Measurements from ENCODE around the gene SYT12. TPM values are rescaled to one million over a fixed set of nuclear protein-coding genes. Genes with fewer than 3 reads are reported as not detected.

Gene SYT12
- total RNA-seq, 1 experiment from 2014 or later, result 3.1 TPM

- H3K27ac ChIP-seq (ENCODE audit: low read depth, low read length, poor library complexity, severe bottlenecking), result no peak overlapping the region
- BruUV-seq (replicated peaks), result no TSS peak
Observed at GRCh38 chr11:66996609-66997273, 26.2 kb upstream of the SYT12 start.

GRCh38 chr11:66999555-66999954, 23.4 kb upstream of the SYT12 start:
- intact Hi-C loops (cut with micrococcal nuclease; ENCODE audit: unreplicated experiment), result no loop called here
- ChIA-PET CTCF (no interaction called here), POLR2A (ENCODE audit: low non-redundant PET) (no interaction called here)
- no peak for DNase-seq (ENCODE audit: low spot score)
- TF ChIP-seq EZH2 (IDR thresholded peaks at IDR 0.05; ENCODE audit: borderline replicate concordance, low read depth, low read length, poor library complexity, severe bottlenecking), result no peak
- TF ChIP-seq CTCF (conservative IDR thresholded peaks at IDR 0.05; ENCODE audit: low read depth, low read length), result no peak
- Histone ChIP-seq H3K36me3 (ENCODE audit: insufficient read depth, low read length, poor library complexity, severe bottlenecking) (no peaks in the 10 kb centered on the region), H3K27me3 (replicated peaks; ENCODE audit: insufficient read depth, low read depth, low read length, poor library complexity) (no peaks in the 10 kb centered on the region), H3K9me3 (ENCODE audit: low read depth, low read length, poor library complexity, severe bottlenecking) (no peaks in the 10 kb centered on the region), H3K27ac (ENCODE audit: low read depth, low read length, poor library complexity, severe bottlenecking) (no peak overlapping the region), H3K4me3 (ENCODE audit: low read depth, low read length, poor library complexity, severe bottlenecking) (no peak overlapping the region), H3K4me1 (ENCODE audit: insufficient read depth, low read length, poor library complexity, severe bottlenecking) (no peaks in the 10 kb centered on the region)
- no TSS peak for BruUV-seq (replicated peaks)

More at GRCh38 chr11:66996609-66997273, 26.2 kb upstream of the SYT12 start:
- no peak for DNase-seq (ENCODE audit: low spot score)
- CTCF ChIA-PET, result no interaction called here
- no peaks in the 10 kb centered on the region for H3K4me1 ChIP-seq (ENCODE audit: insufficient read depth, low read length, poor library complexity, severe bottlenecking)
- intact Hi-C loops (cut with micrococcal nuclease; ENCODE audit: unreplicated experiment), result no loop called here
- no peaks in the 10 kb centered on the region for H3K9me3 ChIP-seq (ENCODE audit: low read depth, low read length, poor library complexity, severe bottlenecking)
- no peaks in the 10 kb centered on the region for H3K36me3 ChIP-seq (ENCODE audit: insufficient read depth, low read length, poor library complexity, severe bottlenecking)
- POLR2A ChIA-PET (ENCODE audit: low non-redundant PET), result no interaction called here
- no peak overlapping the region for H3K4me3 ChIP-seq (ENCODE audit: low read depth, low read length, poor library complexity, severe bottlenecking)
- TF ChIP-seq EZH2 (IDR thresholded peaks at IDR 0.05; ENCODE audit: borderline replicate concordance, low read depth, low read length, poor library complexity, severe bottlenecking) (no peak), CTCF (conservative IDR thresholded peaks at IDR 0.05; ENCODE audit: low read depth, low read length) (no peak)
- no peaks in the 10 kb centered on the region for H3K27me3 ChIP-seq (replicated peaks; ENCODE audit: insufficient read depth, low read depth, low read length, poor library complexity)

- Histone ChIP-seq H3K4me3 (ENCODE audit: low read depth, low read length, poor library complexity, severe bottlenecking) (no peak overlapping the region), H3K9me3 (ENCODE audit: low read depth, low read length, poor library complexity, severe bottlenecking) (no peaks in the 10 kb centered on the region), H3K27ac (ENCODE audit: low read depth, low read length, poor library complexity, severe bottlenecking) (no peak overlapping the region), H3K27me3 (replicated peaks; ENCODE audit: insufficient read depth, low read depth, low read length, poor library complexity) (no peaks in the 10 kb centered on the region), H3K4me1 (ENCODE audit: insufficient read depth, low read length, poor library complexity, severe bottlenecking) (peaks cover 3% of the 10 kb centered on the region), H3K36me3 (ENCODE audit: insufficient read depth, low read length, poor library complexity, severe bottlenecking) (no peaks in the 10 kb centered on the region)
- no peak for DNase-seq (ENCODE audit: low spot score)
- no TSS peak for BruUV-seq (replicated peaks)
- TF ChIP-seq EZH2 (IDR thresholded peaks at IDR 0.05; ENCODE audit: borderline replicate concordance, low read depth, low read length, poor library complexity, severe bottlenecking), result no peak
- TF ChIP-seq CTCF (conservative IDR thresholded peaks at IDR 0.05; ENCODE audit: low read depth, low read length), result no peak
- ChIA-PET CTCF (no interaction called here), POLR2A (ENCODE audit: low non-redundant PET) (interaction anchor here (0.6 kb wide), 1 partner anchor 12 kb away, joined by 3 read pairs; no protein-coding TSS in a partner anchor)
- intact Hi-C loops (cut with micrococcal nuclease; ENCODE audit: unreplicated experiment), result no loop called here
Observed at GRCh38 chr11:67001332-67001731, 21.6 kb upstream of the SYT12 start.
